ENCODE results near the gene RAB10.

DNA sequence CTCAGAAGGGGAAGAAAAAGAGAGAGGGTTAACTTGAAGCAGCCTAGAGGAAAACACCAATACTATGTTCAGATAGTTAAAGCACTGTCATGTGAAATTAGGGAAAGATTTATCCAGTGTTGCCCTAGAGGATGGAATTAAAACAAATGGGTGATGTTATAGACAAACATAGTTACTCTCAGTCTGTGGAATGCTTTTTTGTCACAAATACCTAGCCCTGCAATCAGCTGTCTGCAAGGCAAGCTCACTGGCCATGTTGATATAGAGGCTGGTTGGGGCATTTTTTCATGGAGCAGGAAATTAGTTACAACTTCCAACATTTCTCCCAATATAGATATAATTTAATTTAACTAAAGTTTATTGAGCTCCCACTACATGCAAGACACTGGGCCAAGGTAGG, 8.4 kb upstream of the RAB10 start:
- TF ChIP-seq, protein P1, sequence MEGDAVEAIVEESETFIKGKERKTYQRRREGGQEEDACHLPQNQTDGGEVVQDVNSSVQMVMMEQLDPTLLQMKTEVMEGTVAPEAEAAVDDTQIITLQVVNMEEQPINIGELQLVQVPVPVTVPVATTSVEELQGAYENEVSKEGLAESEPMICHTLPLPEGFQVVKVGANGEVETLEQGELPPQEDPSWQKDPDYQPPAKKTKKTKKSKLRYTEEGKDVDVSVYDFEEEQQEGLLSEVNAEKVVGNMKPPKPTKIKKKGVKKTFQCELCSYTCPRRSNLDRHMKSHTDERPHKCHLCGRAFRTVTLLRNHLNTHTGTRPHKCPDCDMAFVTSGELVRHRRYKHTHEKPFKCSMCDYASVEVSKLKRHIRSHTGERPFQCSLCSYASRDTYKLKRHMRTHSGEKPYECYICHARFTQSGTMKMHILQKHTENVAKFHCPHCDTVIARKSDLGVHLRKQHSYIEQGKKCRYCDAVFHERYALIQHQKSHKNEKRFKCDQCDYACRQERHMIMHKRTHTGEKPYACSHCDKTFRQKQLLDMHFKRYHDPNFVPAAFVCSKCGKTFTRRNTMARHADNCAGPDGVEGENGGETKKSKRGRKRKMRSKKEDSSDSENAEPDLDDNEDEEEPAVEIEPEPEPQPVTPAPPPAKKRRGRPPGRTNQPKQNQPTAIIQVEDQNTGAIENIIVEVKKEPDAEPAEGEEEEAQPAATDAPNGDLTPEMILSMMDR (IDR thresholded peaks at IDR 0.05; ENCODE audit: borderline replicate concordance, extremely low read depth, low read length, poor library complexity, severe bottlenecking) = no peak
- no peak for TF ChIP-seq EZH2 (IDR thresholded peaks at IDR 0.05; ENCODE audit: borderline replicate concordance, low read depth, low read length, severe bottlenecking)

All from DND-41 (cell line).